Calu3 (cell line): ENCODE measurements around the gene LINGO4. TPM values are rescaled to one million over a fixed set of nuclear protein-coding genes. Genes with fewer than 3 reads are reported as not detected.

ENCODE experiments used
- BruUV-seq: library from RNA; stranded (reverse); fragments of 400-500 nt; replicated peaks from 2 replicates; lab custom pipeline; 2021; lab: Mats Ljungman, UMichigan
- CTCF ChIA-PET: fragments of 300-600 bp; sonication (Branson Sonifier 250); formaldehyde crosslinking; loops from one replicate; lab custom pipeline; 2022; ENCODE audit warnings: antibody characterized with exemption; lab: Charles Lee
- DNase-seq: peaks from one replicate; pipeline ENCODE4 v3.0.0; 2022
- H3K27ac Mint-ChIP-seq: one replicate; pipeline ENCODE4 v1.8.0; 2022; ENCODE audit warnings: mixed read lengths; ENCODE audit not compliant: unreplicated experiment
- H3K27me3 Mint-ChIP-seq: one replicate; pipeline ENCODE4 v1.8.0; 2022; ENCODE audit warnings: mixed read lengths; ENCODE audit not compliant: unreplicated experiment
- H3K36me3 Mint-ChIP-seq: one replicate; pipeline ENCODE4 v1.8.0; 2022; ENCODE audit warnings: mild to moderate bottlenecking, moderate library complexity, mixed read lengths; ENCODE audit not compliant: insufficient read depth, unreplicated experiment
- H3K4me1 Mint-ChIP-seq: one replicate; pipeline ENCODE4 v1.8.0; 2022; ENCODE audit warnings: mild to moderate bottlenecking, low read depth, mixed read lengths; ENCODE audit not compliant: unreplicated experiment
- H3K4me3 Mint-ChIP-seq: one replicate; pipeline ENCODE4 v1.8.0; 2022; ENCODE audit warnings: mild to moderate bottlenecking, low read depth, moderate library complexity, mixed read lengths; ENCODE audit not compliant: unreplicated experiment
- H3K9me3 Mint-ChIP-seq: one replicate; pipeline ENCODE4 v1.8.0; 2022; ENCODE audit warnings: low read depth, mixed read lengths; ENCODE audit not compliant: unreplicated experiment
- CTCF ChIP-seq: fragments of 200-600 bp; IDR thresholded peaks from one replicate; pipeline ENCODE4 v1.8.0; 2022; ENCODE audit warnings: antibody characterized with exemption; ENCODE audit not compliant: unreplicated experiment
- intact Hi-C: fragments of 100-400 bp; cut with micrococcal nuclease; formaldehyde crosslinking; loops from one replicate; pipeline ENCODE4 v1.10.0; 2022; ENCODE audit not compliant: unreplicated experiment
- total RNA-seq: library from RNA; stranded (reverse); gene quantifications from 2 replicates; pipeline ENCODE4 v1.2.3, GENCODE V29; 2022

LINGO4 gene
- total RNA-seq, 1 experiment from 2014 or later: not detected

GRCh38 chr1:151831605-151832004 is 26.4 kb upstream of the LINGO4 start, which contains the start of gene RORC:
Gene RORC, minus strand, starts transcription at chr1:151831802. Its CDS starts 38 bp downstream, at chr1:151831764.
- peaks cover 4% of the 10 kb centered on the region for H3K36me3 Mint-ChIP-seq
- intact Hi-C loops: loop anchor here (10.0 kb wide), 1 partner anchor 637 kb away; the partner anchor contains the start of genes PIP5K1A and VPS72
- H3K27me3 Mint-ChIP-seq: no peaks in the 10 kb centered on the region
- H3K4me1 Mint-ChIP-seq: peaks cover 63% of the 10 kb centered on the region
- TF ChIP-seq CTCF: no peak
- H3K27ac Mint-ChIP-seq: no peak within 1 kb of the TSS
- CTCF ChIA-PET: no interaction called here
- no peaks in the 10 kb centered on the region for H3K9me3 Mint-ChIP-seq
- no peak for DNase-seq
- BruUV-seq: no TSS peak
- peak within 1 kb of the TSS; percentile 2 for H3K4me3 Mint-ChIP-seq

DNA sequence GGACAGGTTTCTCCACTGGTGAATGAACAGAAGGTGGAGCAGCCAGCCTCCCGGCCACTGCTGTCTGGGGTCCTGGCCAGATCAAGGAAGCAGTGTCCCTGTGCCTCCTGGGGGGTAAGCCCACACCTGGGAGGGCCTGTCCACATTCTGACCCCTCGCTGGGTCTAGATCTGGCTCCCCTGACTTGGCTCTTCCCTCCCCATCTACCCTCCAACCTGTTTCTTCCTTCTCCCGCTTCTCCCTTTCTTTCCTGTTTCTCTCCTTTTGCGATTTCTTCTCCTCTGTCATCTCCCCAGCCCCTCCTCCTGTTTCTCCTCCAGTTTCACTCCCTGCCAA is 26.0 kb upstream of the LINGO4 start:
- Mint-ChIP-seq H3K4me1 (peaks cover 59% of the 10 kb centered on the region), H3K36me3 (peaks cover under 1% of the 10 kb centered on the region), H3K27me3 (no peaks in the 10 kb centered on the region), H3K9me3 (no peaks in the 10 kb centered on the region), H3K27ac (no peak overlapping the region), H3K4me3 (peak overlapping the region; percentile 2)
- CTCF ChIA-PET: interaction anchor here (0.6 to 1.4 kb wide), 7 partner anchors 8 to 331 kb away, joined by 3 to 6 read pairs (median 4); partner anchors contain the start of gene C2CD4D
- no TSS peak for BruUV-seq
- DNase-seq: no peak
- no peak for TF ChIP-seq CTCF
- intact Hi-C loops: loop anchor here (10.0 kb wide), 1 partner anchor 636 kb away; the partner anchor contains the start of genes PIP5K1A and VPS72

- Mint-ChIP-seq H3K36me3 (no peaks in the 10 kb centered on the region), H3K9me3 (no peaks in the 10 kb centered on the region), H3K27ac (no peak overlapping the region), H3K27me3 (peaks cover 7% of the 10 kb centered on the region), H3K4me3 (no peak overlapping the region), H3K4me1 (peaks cover 50% of the 10 kb centered on the region)
- CTCF ChIA-PET: interaction anchor here (0.6 to 1.4 kb wide), 4 partner anchors 9 to 132 kb away, joined by 3 to 6 read pairs (median 4); partner anchors contain the start of gene C2CD4D
- TF ChIP-seq CTCF: no peak
- DNase-seq: no peak
- intact Hi-C loops: loop anchor here (10.0 kb wide), 1 partner anchor 635 kb away; the partner anchor contains the start of genes PIP5K1A and VPS72
- no TSS peak for BruUV-seq
These were observed 24.8 kb upstream of the LINGO4 start for GRCh38 chr1:151830055-151830454.

DNA sequence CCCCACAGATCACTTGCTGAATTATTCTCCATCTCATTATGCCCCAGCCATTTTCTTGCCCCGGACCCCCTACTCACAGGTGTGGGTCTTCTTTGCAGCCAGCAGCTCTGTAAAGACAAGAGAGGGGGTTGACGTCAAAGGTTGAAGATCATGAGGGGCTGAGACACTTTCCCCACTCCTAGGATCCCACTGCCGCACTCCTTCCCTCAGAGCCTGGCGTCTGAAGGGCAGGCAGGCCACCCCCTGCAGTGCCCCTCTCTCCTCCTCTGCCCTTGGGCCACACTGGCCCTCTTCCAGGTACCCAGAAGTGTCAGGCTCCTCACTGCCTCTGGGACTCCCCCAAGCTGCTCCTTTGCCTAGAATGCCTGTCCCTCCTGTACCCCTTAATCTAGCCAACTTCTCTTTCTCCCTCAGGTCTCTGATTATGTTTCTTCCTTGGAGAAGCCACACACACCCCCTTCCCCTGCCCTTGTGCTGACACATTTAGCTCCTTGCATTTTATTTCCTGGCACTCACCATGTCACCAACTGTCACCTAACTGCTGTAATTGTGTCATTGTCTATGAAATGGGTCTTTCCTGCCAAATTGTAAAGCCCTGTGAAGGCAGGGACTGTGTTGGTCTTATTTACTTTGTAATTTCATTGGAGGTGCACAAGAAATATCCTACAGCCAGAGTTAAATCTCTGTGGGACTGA is 24.3 kb upstream of the LINGO4 start:
- no peak overlapping the region for H3K4me3 Mint-ChIP-seq
- peaks cover 50% of the 10 kb centered on the region for H3K4me1 Mint-ChIP-seq
- no TSS peak for BruUV-seq
- no peak overlapping the region for H3K27ac Mint-ChIP-seq
- TF ChIP-seq CTCF: no peak
- H3K36me3 Mint-ChIP-seq: no peaks in the 10 kb centered on the region
- peaks cover 12% of the 10 kb centered on the region for H3K27me3 Mint-ChIP-seq
- intact Hi-C loops: loop anchor here (10.0 kb wide), 1 partner anchor 635 kb away; the partner anchor contains the start of genes PIP5K1A and VPS72
- no peak for DNase-seq
- CTCF ChIA-PET: interaction anchor here (0.6 kb wide), 1 partner anchor 133 kb away, joined by 3 read pairs; no protein-coding TSS in a partner anchor
- H3K9me3 Mint-ChIP-seq: no peaks in the 10 kb centered on the region
